Measurements from ENCODE around the gene TSPAN1.

The TSPAN1 gene

DNA sequence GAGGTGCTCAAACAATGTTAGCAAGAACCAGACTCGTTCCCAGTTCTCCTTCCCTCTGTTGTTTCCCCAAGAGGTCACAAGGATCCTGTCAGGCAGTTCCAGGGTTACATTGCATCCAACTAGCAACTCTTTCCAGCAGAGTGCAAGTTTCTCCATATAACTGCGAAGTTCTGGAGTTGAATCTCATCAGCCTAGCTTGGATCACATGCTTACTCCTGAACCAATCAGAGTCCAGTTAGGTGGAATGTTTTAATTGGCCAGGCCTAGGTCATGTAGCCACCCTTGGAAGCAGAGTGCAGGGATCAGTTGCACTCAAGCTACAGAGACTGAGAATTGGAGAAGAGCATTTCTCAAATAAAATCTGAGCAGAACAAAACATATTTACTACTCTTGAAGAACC lies 26.6 kb upstream of the TSPAN1 start:
- no peaks in the 10 kb centered on the region for H3K9me3 Mint-ChIP-seq
- no peaks in the 10 kb centered on the region for H3K4me1 Mint-ChIP-seq (ENCODE audit: low read depth in 2 of 2)
- DNase-seq, result no peak
- no peak for ATAC-seq (replicated peaks)
- no peak overlapping the region for H3K4me3 Mint-ChIP-seq
- H3K36me3 Mint-ChIP-seq (ENCODE audit: insufficient read depth), result no peaks in the 10 kb centered on the region
- no peaks in the 10 kb centered on the region for H3K27me3 Mint-ChIP-seq
- no peak overlapping the region for H3K27ac Mint-ChIP-seq

DNA sequence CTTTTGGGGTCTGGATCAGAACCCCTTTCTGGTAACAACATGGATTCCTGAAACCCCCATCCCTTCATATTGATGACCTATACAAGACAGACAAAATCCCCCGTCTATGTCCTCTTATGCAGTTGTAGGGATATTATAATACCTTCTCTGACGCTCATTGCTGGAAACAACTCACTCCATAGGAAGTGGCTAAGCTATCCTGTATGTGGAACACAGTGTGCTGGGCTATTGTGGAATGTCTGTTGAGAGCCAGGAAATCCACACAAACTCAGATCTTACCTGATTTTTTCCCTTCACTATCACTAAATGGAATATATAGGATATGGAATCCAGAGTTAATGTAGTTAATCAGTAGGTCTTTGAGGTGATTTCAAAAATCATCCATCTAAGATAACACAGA lies 24.8 kb upstream of the TSPAN1 start:
- ATAC-seq (replicated peaks) (no peak), DNase-seq (no peak)
- Mint-ChIP-seq H3K27me3 (no peaks in the 10 kb centered on the region), H3K9me3 (no peaks in the 10 kb centered on the region), H3K27ac (no peak overlapping the region), H3K36me3 (ENCODE audit: insufficient read depth) (no peaks in the 10 kb centered on the region), H3K4me1 (ENCODE audit: low read depth in 2 of 2) (no peaks in the 10 kb centered on the region), H3K4me3 (no peak overlapping the region)

- ATAC-seq (replicated peaks), result no peak
- H3K27me3 Mint-ChIP-seq, result no peaks in the 10 kb centered on the region
- DNase-seq, result no peak
- H3K4me1 Mint-ChIP-seq (ENCODE audit: low read depth in 2 of 2), result no peaks in the 10 kb centered on the region
- H3K9me3 Mint-ChIP-seq, result no peaks in the 10 kb centered on the region
- H3K36me3 Mint-ChIP-seq (ENCODE audit: insufficient read depth), result no peaks in the 10 kb centered on the region
- H3K4me3 Mint-ChIP-seq, result no peak overlapping the region
- no peak overlapping the region for H3K27ac Mint-ChIP-seq
Observed at GRCh38 chr1:46152016-46152415, 22.9 kb upstream of the TSPAN1 start.

DNA sequence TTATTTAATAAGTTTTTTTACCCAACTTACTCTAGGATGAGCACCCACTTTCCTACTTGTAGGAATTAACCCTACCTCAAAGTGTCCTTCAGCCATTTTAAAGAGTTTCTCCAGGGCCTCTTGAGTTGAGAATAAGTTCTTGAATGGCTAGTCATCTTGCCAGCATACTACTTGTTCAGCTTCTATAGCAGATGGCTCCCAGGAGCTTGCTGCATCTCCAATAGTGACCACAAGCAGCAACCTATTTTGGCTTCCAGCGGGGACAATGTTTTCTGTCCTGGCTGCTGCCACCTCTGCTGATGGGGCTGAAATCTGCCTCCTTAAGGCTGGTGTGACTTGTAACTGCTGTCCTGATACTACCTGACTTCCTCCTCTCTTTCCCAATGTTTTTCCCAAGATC lies 21.7 kb upstream of the TSPAN1 start:
- Mint-ChIP-seq H3K27ac (no peak overlapping the region), H3K4me3 (no peak overlapping the region), H3K36me3 (ENCODE audit: insufficient read depth) (no peaks in the 10 kb centered on the region), H3K4me1 (ENCODE audit: low read depth in 2 of 2) (no peaks in the 10 kb centered on the region), H3K27me3 (no peaks in the 10 kb centered on the region), H3K9me3 (no peaks in the 10 kb centered on the region)
- DNase-seq, result no peak
- ATAC-seq (replicated peaks), result no peak

DNA sequence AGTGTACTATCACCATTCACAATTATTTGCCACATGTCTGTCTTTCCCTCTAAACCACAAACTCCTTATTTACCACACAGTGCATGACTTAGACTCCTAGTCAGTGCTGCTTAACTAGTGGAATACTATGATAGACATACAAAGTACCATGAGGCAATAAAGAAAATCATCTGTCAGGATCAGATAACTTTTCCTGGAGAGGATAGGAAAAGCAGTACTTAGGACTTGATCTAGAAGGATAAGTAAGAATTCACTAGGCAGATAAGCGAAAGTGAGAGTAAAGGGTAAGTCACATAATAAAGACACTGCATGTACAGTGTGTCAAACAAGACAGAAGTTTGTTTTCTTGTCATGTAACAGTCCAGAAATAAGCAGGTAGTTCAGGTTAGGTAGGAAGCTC lies 21.2 kb upstream of the TSPAN1 start:
- ATAC-seq (replicated peaks) (no peak), DNase-seq (no peak)
- Mint-ChIP-seq H3K27ac (no peak overlapping the region), H3K4me1 (ENCODE audit: low read depth in 2 of 2) (no peaks in the 10 kb centered on the region), H3K36me3 (ENCODE audit: insufficient read depth) (no peaks in the 10 kb centered on the region), H3K27me3 (no peaks in the 10 kb centered on the region), H3K9me3 (no peaks in the 10 kb centered on the region), H3K4me3 (no peak overlapping the region)

DNA sequence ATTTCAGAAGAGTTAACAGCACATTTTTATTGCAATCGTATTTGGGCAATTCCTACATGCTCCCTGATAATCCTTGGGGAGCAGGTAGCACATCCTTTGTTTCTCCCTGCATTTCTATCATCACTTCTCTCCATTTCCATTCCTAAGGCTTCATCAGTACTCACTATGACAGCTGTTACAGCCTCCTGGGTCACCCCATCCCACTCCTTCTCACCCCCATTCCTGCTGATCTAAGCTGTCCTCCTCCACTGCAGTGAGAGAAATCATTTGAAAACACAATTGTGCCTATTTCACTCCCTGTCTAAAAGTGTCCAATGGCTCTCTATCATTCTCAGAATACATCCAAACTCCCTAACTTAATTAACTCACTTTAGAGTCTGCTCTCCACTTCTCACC lies 17.0 kb upstream of the TSPAN1 start:
- no peaks in the 10 kb centered on the region for H3K36me3 Mint-ChIP-seq (ENCODE audit: insufficient read depth)
- H3K4me1 Mint-ChIP-seq (ENCODE audit: low read depth in 2 of 2), result no peaks in the 10 kb centered on the region
- DNase-seq (no peak), ATAC-seq (replicated peaks) (no peak)
- no peak overlapping the region for H3K4me3 Mint-ChIP-seq
- H3K27ac Mint-ChIP-seq, result no peak overlapping the region
- H3K9me3 Mint-ChIP-seq, result no peaks in the 10 kb centered on the region
- no peaks in the 10 kb centered on the region for H3K27me3 Mint-ChIP-seq

GRCh38 chr1:46158312-46159281 lies 16.3 kb upstream of the TSPAN1 start:
- no peaks in the 10 kb centered on the region for H3K4me1 Mint-ChIP-seq (ENCODE audit: low read depth in 2 of 2)
- no peak for DNase-seq
- H3K27ac Mint-ChIP-seq, result no peak overlapping the region
- H3K9me3 Mint-ChIP-seq, result no peaks in the 10 kb centered on the region
- no peak for ATAC-seq (replicated peaks)
- H3K36me3 Mint-ChIP-seq (ENCODE audit: insufficient read depth), result no peaks in the 10 kb centered on the region
- H3K4me3 Mint-ChIP-seq, result no peak overlapping the region
- H3K27me3 Mint-ChIP-seq, result no peaks in the 10 kb centered on the region

DNA sequence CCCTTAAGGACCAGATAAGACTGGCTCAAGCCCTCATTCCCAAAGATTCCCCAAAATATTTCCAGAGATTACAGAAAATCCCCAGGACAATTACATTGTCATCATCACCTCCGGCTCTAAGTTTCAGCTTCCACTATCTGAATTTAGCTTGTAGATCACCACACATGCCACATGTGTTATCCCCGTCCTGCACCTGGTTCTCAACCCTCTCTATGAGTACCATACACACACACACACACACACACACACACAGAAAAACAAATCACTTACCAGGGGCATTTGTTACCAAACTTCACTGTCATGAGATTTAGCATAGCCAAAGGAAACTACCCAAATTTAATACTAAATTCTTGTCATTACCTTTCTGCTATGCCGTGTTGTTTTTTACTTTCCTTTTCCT lies 15.4 kb upstream of the TSPAN1 start:
- ATAC-seq (replicated peaks) (no peak), DNase-seq (no peak)
- Mint-ChIP-seq H3K4me1 (ENCODE audit: low read depth in 2 of 2) (no peaks in the 10 kb centered on the region), H3K4me3 (no peak overlapping the region), H3K9me3 (no peaks in the 10 kb centered on the region), H3K27ac (no peak overlapping the region), H3K27me3 (no peaks in the 10 kb centered on the region), H3K36me3 (ENCODE audit: insufficient read depth) (no peaks in the 10 kb centered on the region)

DNA sequence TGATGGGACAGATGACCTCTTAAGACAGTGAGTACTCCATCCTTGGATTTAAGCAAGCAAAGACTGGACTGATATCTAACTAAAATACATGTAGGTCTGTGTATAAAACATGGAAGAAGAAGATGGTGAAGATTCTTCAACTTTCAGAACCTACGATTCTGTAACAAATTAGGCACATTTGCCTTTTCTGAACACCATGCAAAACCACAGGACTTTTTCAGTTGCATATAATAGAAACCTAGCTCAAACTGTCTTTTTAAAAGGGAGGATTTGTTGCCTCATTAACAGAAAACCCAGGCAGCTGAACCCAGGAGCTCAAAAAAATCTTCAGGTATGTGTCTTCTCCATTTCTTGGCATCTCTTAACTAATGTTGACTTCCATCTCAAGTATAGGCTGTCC lies 14.7 kb upstream of the TSPAN1 start:
- no peak overlapping the region for H3K4me3 Mint-ChIP-seq
- H3K9me3 Mint-ChIP-seq, result no peaks in the 10 kb centered on the region
- no peaks in the 10 kb centered on the region for H3K4me1 Mint-ChIP-seq (ENCODE audit: low read depth in 2 of 2)
- H3K36me3 Mint-ChIP-seq (ENCODE audit: insufficient read depth), result no peaks in the 10 kb centered on the region
- no peak overlapping the region for H3K27ac Mint-ChIP-seq
- no peak for DNase-seq
- ATAC-seq (replicated peaks), result no peak
- no peaks in the 10 kb centered on the region for H3K27me3 Mint-ChIP-seq

GRCh38 chr1:46166521-46167462 lies 8.1 kb upstream of the TSPAN1 start:
- H3K36me3 Mint-ChIP-seq (ENCODE audit: insufficient read depth), result no peaks in the 10 kb centered on the region
- DNase-seq (peak; percentile 13 to 23 (median 16)), ATAC-seq (replicated peaks) (peak; percentile 67)
- H3K27ac Mint-ChIP-seq, result peak overlapping the region; percentile 93 to 94
- H3K4me1 Mint-ChIP-seq (ENCODE audit: low read depth in 2 of 2), result peaks cover 13 to 15% of the 10 kb centered on the region in 2 donors
- H3K27me3 Mint-ChIP-seq, result peaks cover 0 to 13% of the 10 kb centered on the region in 2 donors
- peak overlapping the region; percentile 84 to 90 for H3K4me3 Mint-ChIP-seq
- H3K9me3 Mint-ChIP-seq, result no peaks in the 10 kb centered on the region

- Mint-ChIP-seq H3K4me3 (no peak overlapping the region), H3K4me1 (ENCODE audit: low read depth in 2 of 2) (peaks cover 13 to 15% of the 10 kb centered on the region in 2 donors), H3K9me3 (no peaks in the 10 kb centered on the region), H3K27ac (no peak overlapping the region), H3K27me3 (peaks cover 0 to 20% of the 10 kb centered on the region in 2 donors), H3K36me3 (ENCODE audit: insufficient read depth) (no peaks in the 10 kb centered on the region)
- ATAC-seq (replicated peaks) (no peak), DNase-seq (no peak)
Observed at GRCh38 chr1:46168477-46168876, 6.4 kb upstream of the TSPAN1 start.

- Mint-ChIP-seq H3K9me3 (no peaks in the 10 kb centered on the region), H3K27ac (no peak overlapping the region), H3K27me3 (peaks cover 0 to 20% of the 10 kb centered on the region in 2 donors), H3K4me1 (ENCODE audit: low read depth in 2 of 2) (peaks cover 13 to 15% of the 10 kb centered on the region in 2 donors), H3K4me3 (no peak overlapping the region), H3K36me3 (ENCODE audit: insufficient read depth) (no peaks in the 10 kb centered on the region)
- DNase-seq (no peak), ATAC-seq (replicated peaks) (no peak)
Observed at GRCh38 chr1:46169811-46170454, 5.0 kb upstream of the TSPAN1 start.

GRCh38 chr1:46171351-46171750 lies 3.5 kb upstream of the TSPAN1 start:
- H3K4me3 Mint-ChIP-seq, result no peak overlapping the region
- no peaks in the 10 kb centered on the region for H3K9me3 Mint-ChIP-seq
- DNase-seq (no peak), ATAC-seq (replicated peaks) (no peak)
- H3K4me1 Mint-ChIP-seq (ENCODE audit: low read depth in 2 of 2), result peaks cover 12 to 13% of the 10 kb centered on the region in 2 donors
- peaks cover 0 to 20% of the 10 kb centered on the region in 2 donors for H3K27me3 Mint-ChIP-seq
- no peak overlapping the region for H3K27ac Mint-ChIP-seq
- no peaks in the 10 kb centered on the region for H3K36me3 Mint-ChIP-seq (ENCODE audit: insufficient read depth)

Data from effector memory CD8-positive, alpha-beta T cell (primary cell).